GM19193 (cell line): ENCODE results near the gene KRT7.

Experiments
- POLR2A ChIP-seq: IDR thresholded peaks from 4 replicates; pipeline ENCODE4 v1.6.1; 2011; ENCODE audit not compliant: insufficient read depth, insufficient read length; ENCODE audit errors: extremely low read depth

KRT7 gene

GRCh38 chr12:52227606-52228166, 5.4 kb upstream of the KRT7 start:
- TF ChIP-seq POLR2A: no peak

- TF ChIP-seq POLR2A: no peak
Observed at GRCh38 chr12:52228366-52228765, 4.7 kb upstream of the KRT7 start.

- no peak for TF ChIP-seq POLR2A
Observed at GRCh38 chr12:52228931-52229330, 4.1 kb upstream of the KRT7 start.

- no peak for TF ChIP-seq POLR2A
Observed at GRCh38 chr12:52229836-52230343, 3.2 kb upstream of the KRT7 start.

GRCh38 chr12:52230364-52231281, 2.4 kb upstream of the KRT7 start:
- no peak for TF ChIP-seq POLR2A

GRCh38 chr12:52231305-52232202, 1.5 kb upstream of the KRT7 start:
- no peak for TF ChIP-seq POLR2A

GRCh38 chr12:52232203-52232673, 805 bp upstream of the KRT7 start:
- no peak for TF ChIP-seq POLR2A

GRCh38 chr12:52233462-52234207, 592 bp downstream of the KRT7 start:
- no peak for TF ChIP-seq POLR2A

- TF ChIP-seq POLR2A: no peak
Observed at GRCh38 chr12:52234223-52234810, 1.3 kb downstream of the KRT7 start.

- no peak for TF ChIP-seq POLR2A
Observed at GRCh38 chr12:52235001-52235764, 2.1 kb downstream of the KRT7 start.

- no peak for TF ChIP-seq POLR2A
Observed at GRCh38 chr12:52235822-52236361, 2.8 kb downstream of the KRT7 start.

- TF ChIP-seq POLR2A: no peak
Observed at GRCh38 chr12:52236386-52237050, 3.5 kb downstream of the KRT7 start.
